HG02943 (cell line): ENCODE data around the gene RILPL1.
"Not testable (repeated sequence)": the region's sequence is repeated elsewhere in the genome, so short reads cannot be mapped to it uniquely, and the experiment has no call there.

Source experiments
- ATAC-seq: cut with Tn5 transposase; IDR thresholded peaks from one replicate; pipeline ENCODE4 v1.9.1; 2021; ENCODE audit warnings: mild to moderate bottlenecking, low read depth, moderate library complexity; ENCODE audit not compliant: unreplicated experiment

The RILPL1 gene

GRCh38 chr12:123531091-123531490 is 2.4 kb downstream of the RILPL1 start:
- no peak for ATAC-seq

GRCh38 chr12:123530668-123531067 is 2.9 kb downstream of the RILPL1 start:
- ATAC-seq = no peak

- ATAC-seq = no peak
These were observed 3.8 kb downstream of the RILPL1 start for GRCh38 chr12:123529686-123530085.

GRCh38 chr12:123528858-123529257 is 4.7 kb downstream of the RILPL1 start:
- no peak for ATAC-seq

GRCh38 chr12:123526542-123527080 is 6.9 kb downstream of the RILPL1 start:
- ATAC-seq = no peak

GRCh38 chr12:123524378-123524777 is 9.1 kb downstream of the RILPL1 start:
- ATAC-seq = no peak

GRCh38 chr12:123523518-123523917 is 10.0 kb downstream of the RILPL1 start:
- no peak for ATAC-seq

- no peak for ATAC-seq
These were observed 11.4 kb downstream of the RILPL1 start for GRCh38 chr12:123522164-123522563.

- ATAC-seq = no peak
These were observed 12.7 kb downstream of the RILPL1 start for GRCh38 chr12:123520567-123521474.

- ATAC-seq = no peak
These were observed 14.1 kb downstream of the RILPL1 start for GRCh38 chr12:123519141-123520001.

GRCh38 chr12:123516216-123516780 is 17.2 kb downstream of the RILPL1 start:
- no peak for ATAC-seq

GRCh38 chr12:123514582-123515221 is 18.8 kb downstream of the RILPL1 start:
- not testable (repeated sequence) for ATAC-seq

GRCh38 chr12:123513805-123514204 is 19.7 kb downstream of the RILPL1 start:
- no peak for ATAC-seq

GRCh38 chr12:123512838-123513665 is 20.5 kb downstream of the RILPL1 start:
- no peak for ATAC-seq

- ATAC-seq = no peak
These were observed 26.7 kb downstream of the RILPL1 start for GRCh38 chr12:123506843-123507236.

GRCh38 chr12:123506059-123506842 is 27.3 kb downstream of the RILPL1 start:
- no peak for ATAC-seq

- ATAC-seq = no peak
These were observed 31.3 kb downstream of the RILPL1 start for GRCh38 chr12:123502163-123502704.

GRCh38 chr12:123499332-123499731 is 34.2 kb downstream of the RILPL1 start:
- no peak for ATAC-seq
